Central memory CD8-positive, alpha-beta T cell (primary cell): ENCODE results near the gene ATOX1.

Experiments used
- ATAC-seq: fragments of 150-1000 bp; cut with Tn5 transposase; replicated peaks from 2 replicates; pipeline ENCODE4 v1.10.0; 2022; ENCODE audit warnings: mild to moderate bottlenecking, moderate FRiP score, moderate number of reproducible peaks; ENCODE audit not compliant: poor library complexity, severe bottlenecking; ENCODE audit errors: extremely low read depth
- DNase-seq, 2 donors: peaks; one replicate each; pipeline ENCODE4 v3.0.0; 2021; ENCODE audit warnings: low spot score in 2 of 2
- H3K27ac Mint-ChIP-seq: one replicate; pipeline ENCODE4 v1.8.0; 2022; ENCODE audit warnings: low read depth, mild to moderate bottlenecking, moderate library complexity, mixed read lengths
- H3K27me3 Mint-ChIP-seq: one replicate; pipeline ENCODE4 v1.8.0; 2022; ENCODE audit warnings: mixed read lengths
- H3K36me3 Mint-ChIP-seq: one replicate; pipeline ENCODE4 v1.8.0; 2022; ENCODE audit warnings: mild to moderate bottlenecking, moderate library complexity, mixed read lengths; ENCODE audit not compliant: insufficient read depth
- H3K4me1 Mint-ChIP-seq: one replicate; pipeline ENCODE4 v1.8.0; 2022; ENCODE audit warnings: mixed read lengths
- H3K4me3 Mint-ChIP-seq: one replicate; pipeline ENCODE4 v1.8.0; 2022; ENCODE audit warnings: mild to moderate bottlenecking, moderate library complexity, mixed read lengths
- H3K9me3 Mint-ChIP-seq: one replicate; pipeline ENCODE4 v1.8.0; 2022; ENCODE audit warnings: mixed read lengths

The ATOX1 gene

GRCh38 chr5:151719228-151720000, 39.0 kb downstream of the ATOX1 start:
- Mint-ChIP-seq H3K27ac (no peak overlapping the region), H3K4me1 (no peaks in the 10 kb centered on the region), H3K4me3 (no peak overlapping the region), H3K27me3 (no peaks in the 10 kb centered on the region), H3K9me3 (no peaks in the 10 kb centered on the region), H3K36me3 (no peaks in the 10 kb centered on the region)
- ATAC-seq (no peak), DNase-seq (no peak)

- DNase-seq (no peak), ATAC-seq (no peak)
- H3K9me3 Mint-ChIP-seq, result no peaks in the 10 kb centered on the region
- no peak overlapping the region for H3K27ac Mint-ChIP-seq
- no peaks in the 10 kb centered on the region for H3K27me3 Mint-ChIP-seq
- H3K36me3 Mint-ChIP-seq, result no peaks in the 10 kb centered on the region
- no peaks in the 10 kb centered on the region for H3K4me1 Mint-ChIP-seq
- no peak overlapping the region for H3K4me3 Mint-ChIP-seq
Measured at GRCh38 chr5:151718646-151719045, 39.8 kb downstream of the ATOX1 start.

- H3K27me3 Mint-ChIP-seq, result peaks cover 2% of the 10 kb centered on the region
- DNase-seq (no peak), ATAC-seq (no peak)
- H3K4me1 Mint-ChIP-seq, result no peaks in the 10 kb centered on the region
- H3K9me3 Mint-ChIP-seq, result no peaks in the 10 kb centered on the region
- no peak overlapping the region for H3K4me3 Mint-ChIP-seq
- no peaks in the 10 kb centered on the region for H3K36me3 Mint-ChIP-seq
- H3K27ac Mint-ChIP-seq, result no peak overlapping the region
Measured at GRCh38 chr5:151718153-151718552, 40.3 kb downstream of the ATOX1 start.

GRCh38 chr5:151717416-151717815, 41.0 kb downstream of the ATOX1 start:
- Mint-ChIP-seq H3K27me3 (peaks cover 10% of the 10 kb centered on the region), H3K4me1 (no peaks in the 10 kb centered on the region), H3K4me3 (no peak overlapping the region), H3K27ac (no peak overlapping the region), H3K36me3 (no peaks in the 10 kb centered on the region), H3K9me3 (no peaks in the 10 kb centered on the region)
- DNase-seq (no peak), ATAC-seq (no peak)

GRCh38 chr5:151709109-151709735, 49.2 kb downstream of the ATOX1 start:
- Mint-ChIP-seq H3K9me3 (no peaks in the 10 kb centered on the region), H3K27ac (no peak overlapping the region), H3K27me3 (peaks cover 18% of the 10 kb centered on the region), H3K36me3 (peaks cover 1% of the 10 kb centered on the region), H3K4me3 (no peak overlapping the region), H3K4me1 (no peaks in the 10 kb centered on the region)
- no peak for DNase-seq
- no peak for ATAC-seq

GRCh38 chr5:151708126-151708525, 50.3 kb downstream of the ATOX1 start:
- no peaks in the 10 kb centered on the region for H3K9me3 Mint-ChIP-seq
- peaks cover 15% of the 10 kb centered on the region for H3K27me3 Mint-ChIP-seq
- no peak overlapping the region for H3K4me3 Mint-ChIP-seq
- ATAC-seq (no peak), DNase-seq (no peak)
- H3K27ac Mint-ChIP-seq, result no peak overlapping the region
- H3K4me1 Mint-ChIP-seq, result no peaks in the 10 kb centered on the region
- H3K36me3 Mint-ChIP-seq, result peaks cover 1% of the 10 kb centered on the region

GRCh38 chr5:151707567-151707966, 50.9 kb downstream of the ATOX1 start:
- DNase-seq, result no peak
- Mint-ChIP-seq H3K36me3 (peaks cover 1% of the 10 kb centered on the region), H3K9me3 (no peaks in the 10 kb centered on the region), H3K27me3 (peaks cover 10% of the 10 kb centered on the region), H3K27ac (no peak overlapping the region), H3K4me1 (no peaks in the 10 kb centered on the region), H3K4me3 (no peak overlapping the region)
- no peak for ATAC-seq

- peaks cover 1% of the 10 kb centered on the region for H3K36me3 Mint-ChIP-seq
- no peak for ATAC-seq
- no peaks in the 10 kb centered on the region for H3K9me3 Mint-ChIP-seq
- no peaks in the 10 kb centered on the region for H3K4me1 Mint-ChIP-seq
- H3K4me3 Mint-ChIP-seq, result no peak overlapping the region
- H3K27ac Mint-ChIP-seq, result no peak overlapping the region
- H3K27me3 Mint-ChIP-seq, result peaks cover 3% of the 10 kb centered on the region
- DNase-seq, result no peak
Measured at GRCh38 chr5:151706906-151707305, 51.5 kb downstream of the ATOX1 start.

- no peaks in the 10 kb centered on the region for H3K4me1 Mint-ChIP-seq
- H3K9me3 Mint-ChIP-seq, result no peaks in the 10 kb centered on the region
- DNase-seq, result no peak
Measured at GRCh38 chr5:151703780-151704179, 54.7 kb downstream of the ATOX1 start.

GRCh38 chr5:151703227-151703626, 55.2 kb downstream of the ATOX1 start:
- Mint-ChIP-seq H3K9me3 (no peaks in the 10 kb centered on the region), H3K36me3 (no peaks in the 10 kb centered on the region), H3K4me1 (no peaks in the 10 kb centered on the region), H3K4me3 (no peak overlapping the region), H3K27ac (no peak overlapping the region), H3K27me3 (peaks cover 10% of the 10 kb centered on the region)
- ATAC-seq, result no peak
- no peak for DNase-seq

More at GRCh38 chr5:151703780-151704179, 54.7 kb downstream of the ATOX1 start:
- peaks cover under 1% of the 10 kb centered on the region for H3K36me3 Mint-ChIP-seq
- ATAC-seq, result no peak
- no peak overlapping the region for H3K4me3 Mint-ChIP-seq
- peaks cover 10% of the 10 kb centered on the region for H3K27me3 Mint-ChIP-seq
- H3K27ac Mint-ChIP-seq, result no peak overlapping the region

GRCh38 chr5:151700820-151701219, 57.6 kb downstream of the ATOX1 start:
- H3K27me3 Mint-ChIP-seq, result peaks cover 21% of the 10 kb centered on the region
- H3K4me1 Mint-ChIP-seq, result no peaks in the 10 kb centered on the region
- no peaks in the 10 kb centered on the region for H3K36me3 Mint-ChIP-seq
- H3K4me3 Mint-ChIP-seq, result no peak overlapping the region
- ATAC-seq, result no peak
- no peak overlapping the region for H3K27ac Mint-ChIP-seq
- H3K9me3 Mint-ChIP-seq, result no peaks in the 10 kb centered on the region
- no peak for DNase-seq

- ATAC-seq (no peak), DNase-seq (no peak)
- H3K27ac Mint-ChIP-seq, result no peak overlapping the region
- H3K36me3 Mint-ChIP-seq, result no peaks in the 10 kb centered on the region
- no peak overlapping the region for H3K4me3 Mint-ChIP-seq
- no peaks in the 10 kb centered on the region for H3K9me3 Mint-ChIP-seq
- no peaks in the 10 kb centered on the region for H3K4me1 Mint-ChIP-seq
- peaks cover 21% of the 10 kb centered on the region for H3K27me3 Mint-ChIP-seq
Measured at GRCh38 chr5:151700296-151700695, 58.1 kb downstream of the ATOX1 start.
